ENCODE results near the gene PSMD13.
"Not testable (repeated sequence)": the region's sequence is repeated elsewhere in the genome, so short reads cannot be mapped to it uniquely, and the experiment has no call there.

Gene PSMD13

GRCh38 chr11:232783-233565 is 3.8 kb upstream of the PSMD13 start:
- TF ChIP-seq CTCF (IDR thresholded peaks at IDR 0.05; ENCODE audit: low read depth, low read length): no peak

GRCh38 chr11:235180-235579 is 1.6 kb upstream of the PSMD13 start:
- TF ChIP-seq CTCF (IDR thresholded peaks at IDR 0.05; ENCODE audit: low read depth, low read length): no peak
- peak overlapping the region; percentile 89 for H3K4me3 ChIP-seq (ENCODE audit: low read depth, low read length)

More at GRCh38 chr11:232783-233565, 3.8 kb upstream of the PSMD13 start:
- H3K4me3 ChIP-seq (ENCODE audit: low read depth, low read length): no peak overlapping the region

GRCh38 chr11:235609-235996 is 1.2 kb upstream of the PSMD13 start:
- H3K4me3 ChIP-seq (ENCODE audit: low read depth, low read length): peak overlapping the region; percentile 89
- no peak for TF ChIP-seq CTCF (IDR thresholded peaks at IDR 0.05; ENCODE audit: low read depth, low read length)

- TF ChIP-seq CTCF (IDR thresholded peaks at IDR 0.05; ENCODE audit: low read depth, low read length): no peak
- H3K4me3 ChIP-seq (ENCODE audit: low read depth, low read length): peak within 1 kb of the TSS; percentile 99
Measured at GRCh38 chr11:235997-236773, 591 bp upstream of the PSMD13 start, which contains the start of gene SIRT3. TSS of gene SIRT3 (minus strand) at chr11:236342. CDS start at chr11:236328, 14 bp downstream.

- not testable (repeated sequence) for H3K4me3 ChIP-seq (ENCODE audit: low read depth, low read length)
Measured at GRCh38 chr11:238346-238745, 1.6 kb downstream of the PSMD13 start.

GRCh38 chr11:240315-240714 is 3.5 kb downstream of the PSMD13 start:
- H3K4me3 ChIP-seq (ENCODE audit: low read depth, low read length): no peak overlapping the region

GRCh38 chr11:241634-242033 is 4.9 kb downstream of the PSMD13 start:
- H3K4me3 ChIP-seq (ENCODE audit: low read depth, low read length): no peak overlapping the region
- no peak for TF ChIP-seq CTCF (IDR thresholded peaks at IDR 0.05; ENCODE audit: low read depth, low read length)

More at GRCh38 chr11:240315-240714, 3.5 kb downstream of the PSMD13 start:
- no peak for TF ChIP-seq CTCF (IDR thresholded peaks at IDR 0.05; ENCODE audit: low read depth, low read length)

Measured in WI38 (cell line).